Activated CD8-positive, alpha-beta memory T cell treated with anti-CD3 and anti-CD28 coated beads for 36 hours (primary cell): ENCODE data around the gene GALM. TPM values are rescaled to one million over a fixed set of nuclear protein-coding genes. Genes with fewer than 3 reads are reported as not detected.

Experiments used
- CTCF ChIA-PET: fragments of 350-600 bp; sonication (Branson Sonifier 250); formaldehyde crosslinking; loops from one replicate; lab custom pipeline; 2021; ENCODE audit warnings: antibody characterized with exemption; lab: Charles Lee
- POLR2A ChIA-PET: fragments of 350-600 bp; sonication (Branson Sonifier 250); formaldehyde crosslinking; loops from one replicate; lab custom pipeline; 2021; ENCODE audit warnings: antibody characterized with exemption; lab: Charles Lee
- total RNA-seq, 2 experiments: library from RNA; stranded (reverse); gene quantifications; one replicate each; pipeline ENCODE4 v1.2.3, GENCODE V29; 2021

Gene GALM
- total RNA-seq, 2 experiments from 2014 or later = 94.9 to 96.9 TPM

DNA sequence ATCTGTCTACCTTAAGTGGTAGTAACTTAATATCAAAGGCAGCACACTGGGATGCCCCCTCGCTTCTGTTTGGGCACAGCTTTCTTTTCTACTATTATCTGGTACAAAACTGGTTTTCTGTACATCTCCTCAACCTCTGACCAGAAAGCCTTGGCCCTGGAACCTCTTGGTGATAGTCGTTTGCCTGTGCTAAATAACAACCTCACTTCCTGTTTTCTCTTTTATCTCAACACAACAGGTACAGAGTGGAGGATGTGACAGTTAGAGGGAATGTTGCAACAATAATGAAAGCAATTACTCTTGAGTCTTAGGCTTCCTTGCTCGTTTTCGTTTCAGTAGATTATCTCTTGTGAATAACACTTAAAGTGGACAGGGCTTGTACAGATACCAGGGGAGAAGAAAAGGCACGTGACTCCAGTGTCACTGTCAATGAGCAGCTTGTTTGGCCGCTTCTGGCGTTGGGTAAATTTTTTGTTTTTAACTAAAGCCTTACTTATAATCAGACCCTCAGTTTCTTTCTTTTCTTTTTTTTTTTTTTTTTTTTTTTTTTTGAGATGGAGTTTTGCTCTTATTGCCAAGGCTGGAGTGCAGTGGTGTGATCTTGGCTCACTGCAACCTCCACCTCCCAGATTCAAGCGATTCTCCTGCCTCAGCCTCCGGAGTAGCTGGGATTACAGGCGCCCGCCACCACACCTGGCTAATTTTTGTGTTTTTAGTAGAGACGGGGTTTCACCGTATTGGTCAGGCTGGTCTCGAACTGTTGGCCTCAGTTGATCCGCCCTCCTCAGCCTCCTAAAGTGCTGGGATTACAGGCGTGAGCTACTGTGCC is 22.0 kb upstream of the GALM start:
- POLR2A ChIA-PET = interaction anchor here (0.7 to 1.0 kb wide), 2 partner anchors 10 to 98 kb away, joined by 3 to 14 read pairs; no protein-coding TSS in a partner anchor
- CTCF ChIA-PET = interaction anchor here (0.7 kb wide), 2 partner anchors 107 to 332 kb away, joined by 3 to 4 read pairs; no protein-coding TSS in a partner anchor

DNA sequence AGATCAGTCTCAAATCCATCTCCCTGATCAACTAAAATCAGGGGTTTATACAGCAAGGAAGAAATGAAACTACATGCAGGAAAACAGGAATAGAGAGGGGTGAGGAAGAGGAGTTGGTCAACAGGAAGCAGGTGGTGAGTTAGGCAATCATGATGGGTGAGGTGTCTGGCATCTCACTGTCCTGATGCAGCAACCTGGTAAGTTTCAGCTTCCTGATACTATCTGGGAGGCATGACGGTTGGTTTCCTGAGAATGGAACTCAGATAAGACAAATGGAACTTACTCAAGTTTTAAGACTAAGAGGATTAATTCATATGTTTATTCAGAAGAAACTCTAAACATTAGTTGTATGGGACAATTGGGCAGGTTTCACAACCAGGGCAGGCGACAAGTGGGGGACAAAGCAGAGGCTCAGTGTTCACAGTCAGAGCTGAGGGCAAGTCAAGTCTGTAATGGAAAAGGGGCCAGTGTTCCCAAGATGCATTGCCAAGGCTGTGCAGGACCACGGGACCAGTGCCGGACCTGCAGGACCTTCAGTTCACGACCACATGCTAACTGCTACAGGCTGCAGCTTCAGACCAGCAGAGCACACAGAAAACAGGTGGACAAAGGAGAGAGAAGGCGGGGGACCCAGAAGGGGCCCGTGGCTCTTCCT is 17.7 kb upstream of the GALM start:
- CTCF ChIA-PET = interaction anchor here (1.3 to 1.5 kb wide), 2 partner anchors 21 to 50 kb away, joined by 3 to 5 read pairs; no protein-coding TSS in a partner anchor
- POLR2A ChIA-PET = interaction anchor here (0.5 kb wide), 1 partner anchor 91 kb away, joined by 3 read pairs; no protein-coding TSS in a partner anchor

DNA sequence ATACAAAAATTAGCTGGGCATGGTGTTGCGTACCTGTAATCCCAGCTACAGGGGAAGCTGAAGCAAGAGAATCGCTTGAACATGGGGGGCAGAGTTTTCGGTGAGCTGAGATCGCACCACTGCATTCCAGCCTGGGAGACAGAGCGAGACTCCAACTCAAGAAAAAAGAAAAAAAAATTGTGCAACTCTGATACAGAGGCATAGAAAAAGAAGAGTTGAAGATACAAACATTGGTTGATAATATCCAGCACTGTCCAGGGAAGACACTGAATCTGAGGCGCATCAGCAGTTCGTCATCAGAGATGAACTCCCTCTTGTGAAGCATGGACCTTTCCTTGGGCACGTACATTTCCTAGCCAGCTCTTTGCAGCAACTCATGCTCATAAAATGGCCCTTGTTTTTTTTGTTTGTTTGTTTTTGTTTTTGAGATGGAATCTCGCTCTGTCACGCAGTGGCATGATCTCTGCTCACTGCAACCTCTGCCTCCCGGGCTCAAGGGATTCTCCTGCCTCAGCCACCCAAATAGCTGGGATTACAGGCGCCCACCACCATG is 16.7 kb upstream of the GALM start:
- ChIA-PET POLR2A (no interaction called here), CTCF (interaction anchor here (1.3 kb wide), 1 partner anchor 51 kb away, joined by 3 read pairs; no protein-coding TSS in a partner anchor)

DNA sequence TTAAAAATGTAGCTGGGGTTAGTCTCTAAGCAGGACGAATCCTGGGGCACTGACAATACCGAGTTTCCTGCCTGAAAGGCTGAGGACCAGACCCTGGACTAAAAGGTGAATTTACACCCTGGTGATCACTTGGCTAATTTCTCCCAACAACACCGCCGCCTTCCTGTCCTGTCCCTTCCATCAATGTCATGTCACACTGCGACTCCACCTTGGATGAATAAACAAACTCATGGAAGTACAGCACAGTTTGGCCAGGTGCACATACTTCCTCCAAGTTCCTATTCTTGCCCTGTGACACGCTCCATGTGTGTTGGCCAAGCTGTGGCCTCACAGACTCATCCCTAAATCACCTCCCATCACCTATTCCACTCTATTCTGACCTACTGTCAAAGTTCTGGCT is 15.9 kb upstream of the GALM start:
- ChIA-PET POLR2A (no interaction called here), CTCF (no interaction called here)

DNA sequence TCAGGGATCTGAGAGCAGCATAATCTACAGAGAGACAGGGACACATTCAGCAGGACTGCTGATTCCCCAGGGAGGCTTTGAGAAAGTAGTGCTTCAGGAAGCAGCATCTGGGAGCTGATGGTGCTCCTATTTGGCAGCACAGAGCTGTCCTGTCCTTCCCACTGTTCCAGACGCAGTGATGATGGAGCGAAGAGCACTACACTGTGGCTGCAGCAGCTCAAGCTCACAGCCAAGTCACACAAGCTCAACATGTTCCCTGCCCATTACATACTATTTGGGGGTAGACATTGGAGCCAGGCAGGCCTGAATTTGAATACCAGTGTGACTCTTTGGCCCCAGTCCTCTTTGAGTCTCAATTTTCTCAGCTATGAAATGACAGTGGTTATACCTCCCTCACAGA is 15.2 kb upstream of the GALM start:
- CTCF ChIA-PET = interaction anchor here (1.6 kb wide), 1 partner anchor 31 kb away, joined by 3 read pairs; no protein-coding TSS in a partner anchor
- POLR2A ChIA-PET = no interaction called here

DNA sequence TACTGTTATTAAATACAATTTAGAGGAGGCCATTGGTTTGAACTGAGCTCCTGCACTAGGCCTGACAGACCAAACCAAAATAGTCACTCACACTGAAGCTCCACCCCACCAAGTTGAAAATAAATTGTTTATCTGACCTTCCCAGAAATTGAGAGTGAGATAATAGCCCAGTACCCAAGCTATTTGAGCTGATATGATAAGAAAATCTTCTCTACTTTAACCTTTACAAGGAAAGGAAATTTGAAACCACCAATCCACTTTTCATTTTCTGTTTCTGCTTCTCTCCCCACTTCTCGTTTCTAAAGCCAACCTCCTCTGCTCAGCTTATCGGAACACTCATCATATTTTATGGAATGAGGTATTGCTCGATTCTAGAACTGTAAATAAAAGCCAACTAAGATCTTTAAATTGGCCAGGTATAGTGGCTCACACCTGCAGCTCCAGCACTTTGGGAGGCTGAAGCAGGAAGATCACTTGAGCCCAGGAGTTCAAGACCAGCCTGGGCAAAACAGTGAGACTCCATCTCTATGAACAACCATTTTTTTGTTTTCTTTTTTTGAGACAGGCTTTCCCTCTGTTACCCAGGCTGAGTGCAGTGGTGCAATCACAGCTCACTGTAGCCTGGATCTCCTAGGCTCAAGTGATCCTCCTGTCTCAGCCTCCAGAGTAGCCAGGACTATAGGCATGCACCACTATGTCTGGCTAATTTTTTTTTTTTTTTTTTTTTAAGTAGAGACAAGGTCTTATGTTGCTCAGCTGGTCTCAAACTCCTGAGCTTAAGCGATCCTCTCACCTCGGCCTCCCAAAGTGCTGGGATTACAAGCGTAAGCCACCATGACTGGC is 13.3 kb upstream of the GALM start:
- POLR2A ChIA-PET = interaction anchor here (0.6 to 2.9 kb wide), 10 partner anchors 11 to 136 kb away, joined by 3 to 55 read pairs (median 6); partner anchors contain the start of genes GALM, HNRNPLL and SRSF7

DNA sequence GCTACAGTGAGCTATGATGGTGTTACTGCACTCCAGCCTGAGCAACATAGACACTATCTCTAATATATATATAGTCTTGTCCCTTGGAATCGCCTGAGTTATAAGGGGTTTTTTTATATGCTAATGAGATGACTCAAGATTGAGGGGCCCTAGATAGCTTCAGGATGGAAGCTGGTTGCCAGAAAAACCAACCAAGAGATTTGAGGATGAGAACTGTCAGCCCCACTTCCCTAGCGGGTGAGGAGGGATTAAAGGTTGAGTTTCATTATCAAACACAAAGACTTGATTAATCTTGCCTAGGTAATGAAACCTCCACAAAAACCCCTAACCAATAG is 12.6 kb upstream of the GALM start:
- CTCF ChIA-PET = interaction anchor here (1.0 to 2.7 kb wide), 13 partner anchors 11 to 277 kb away, joined by 3 to 18 read pairs (median 5); partner anchors contain the start of genes GALM and HNRNPLL
- POLR2A ChIA-PET = interaction anchor here (0.6 to 2.9 kb wide), 13 partner anchors 9 to 98 kb away, joined by 3 to 55 read pairs (median 4); partner anchors contain the start of genes GALM, HNRNPLL and SRSF7

More for the DNA sequence above, 13.3 kb upstream of the GALM start:
- CTCF ChIA-PET = interaction anchor here (0.8 to 2.7 kb wide), 14 partner anchors 11 to 277 kb away, joined by 3 to 18 read pairs (median 4); partner anchors contain the start of genes GALM and HNRNPLL

DNA sequence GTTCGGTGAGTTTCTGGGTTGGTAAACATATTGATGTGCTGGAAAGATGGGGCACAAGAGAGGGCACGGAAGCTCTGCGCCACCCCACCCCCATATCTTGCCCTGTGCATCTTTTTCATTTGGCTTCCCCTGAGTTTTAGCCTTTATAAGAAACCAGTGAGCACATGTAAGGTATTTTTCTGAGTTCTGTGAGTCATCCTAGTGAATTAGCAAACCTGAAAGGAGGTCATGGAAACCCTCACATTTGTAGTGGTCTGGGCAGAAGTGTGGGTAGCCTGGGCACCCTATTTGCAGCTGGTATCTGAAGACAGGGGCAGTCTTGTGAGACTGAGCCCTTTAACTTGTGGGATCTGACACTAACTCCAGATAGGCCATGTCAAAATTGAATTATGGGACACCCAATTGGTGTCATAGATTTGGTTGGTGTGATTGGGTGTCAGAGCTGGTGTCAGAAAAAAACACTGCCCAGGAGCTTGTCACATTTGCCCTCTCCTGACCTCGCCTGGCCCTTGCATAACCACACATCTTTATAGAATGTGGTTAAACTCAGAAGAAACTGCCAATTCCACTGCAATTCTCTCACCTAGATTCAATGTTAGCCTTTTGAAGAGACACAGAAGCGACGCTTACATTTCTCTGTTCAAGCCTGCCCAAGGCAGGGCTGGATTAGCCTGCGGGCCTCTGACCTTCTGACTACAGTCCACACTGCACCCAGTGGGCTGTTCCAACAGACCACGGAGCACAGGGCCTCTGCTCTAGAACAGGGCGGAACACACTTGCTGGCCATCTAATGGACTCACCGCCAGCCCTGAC is 12.0 kb upstream of the GALM start:
- CTCF ChIA-PET = interaction anchor here (1.0 to 2.7 kb wide), 13 partner anchors 10 to 278 kb away, joined by 3 to 18 read pairs (median 5); partner anchors contain the start of genes GALM and HNRNPLL
- POLR2A ChIA-PET = interaction anchor here (0.6 to 2.9 kb wide), 13 partner anchors 10 to 97 kb away, joined by 3 to 55 read pairs (median 4); partner anchors contain the start of genes GALM, HNRNPLL and SRSF7

DNA sequence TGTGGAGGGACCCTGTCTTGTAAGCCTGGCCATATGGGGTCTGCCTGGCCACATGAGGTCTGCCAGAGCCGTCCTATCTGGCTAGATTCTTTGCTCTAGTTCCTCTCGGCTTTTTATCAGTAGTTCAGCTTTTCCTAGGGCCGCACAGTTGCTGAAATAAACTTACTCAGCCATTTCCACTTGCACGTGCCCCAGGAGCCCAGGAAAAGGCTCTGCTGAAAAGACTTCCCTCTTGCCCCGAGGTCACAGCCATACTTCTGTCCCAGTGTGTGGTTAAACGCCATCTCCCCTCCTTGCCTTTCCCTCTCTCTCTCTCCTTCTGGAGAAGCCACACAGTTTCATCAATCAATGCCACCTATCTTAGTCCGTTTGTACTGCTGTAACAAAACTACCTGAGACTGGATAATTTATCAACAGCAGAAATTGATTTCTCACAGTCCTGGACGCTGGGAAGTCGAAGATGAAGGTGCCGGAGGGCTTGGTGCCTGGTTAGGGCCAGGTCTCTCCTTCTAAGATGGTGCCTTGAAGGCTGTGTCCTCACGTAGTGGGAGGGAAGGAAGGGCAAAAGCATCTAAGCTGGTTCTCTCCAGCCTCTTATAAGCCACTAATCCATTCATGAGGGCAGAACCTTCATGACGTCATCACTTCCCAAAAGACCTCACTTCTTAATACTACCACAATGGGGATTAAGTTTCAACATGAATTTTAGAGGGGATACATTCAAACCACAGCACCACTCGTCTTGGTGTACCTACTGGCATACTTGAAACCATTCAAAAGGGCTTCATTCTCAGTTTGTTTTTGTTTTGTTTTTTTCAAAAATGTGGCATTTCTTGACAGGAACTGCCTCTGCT is 11.2 kb upstream of the GALM start:
- ChIA-PET CTCF (interaction anchor here (0.9 to 1.6 kb wide), 6 partner anchors 9 to 44 kb away, joined by 3 to 13 read pairs (median 4); partner anchors contain the start of gene GALM), POLR2A (interaction anchor here (0.5 to 2.9 kb wide), 4 partner anchors 12 to 52 kb away, joined by 3 to 55 read pairs (median 17); partner anchors contain the start of genes GALM and HNRNPLL)

DNA sequence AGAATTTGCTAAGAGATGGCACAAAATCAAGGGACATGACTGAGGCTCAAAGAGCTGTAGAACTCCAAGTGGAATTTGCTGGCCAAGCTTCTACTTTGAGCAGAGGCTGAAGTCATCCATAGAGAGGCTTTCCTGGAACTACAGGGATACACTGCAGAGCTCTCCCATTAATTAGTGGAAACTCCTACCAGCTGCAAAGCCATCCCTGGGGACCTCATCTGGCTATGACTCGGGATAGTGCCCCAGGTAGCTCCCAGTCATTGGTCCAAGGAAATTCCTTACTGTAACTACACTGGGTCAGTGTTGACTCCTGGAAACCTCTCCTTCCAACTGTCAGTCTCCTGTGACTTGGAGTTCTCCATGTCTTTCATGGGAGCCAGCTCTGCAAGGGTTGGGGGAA is 10.5 kb upstream of the GALM start:
- ChIA-PET CTCF (interaction anchor here (0.9 to 1.1 kb wide), 3 partner anchors 8 to 12 kb away, joined by 3 to 4 read pairs (median 3); partner anchors contain the start of gene GALM), POLR2A (interaction anchor here (0.5 to 1.1 kb wide), 4 partner anchors 11 to 96 kb away, joined by 3 to 5 read pairs (median 4); partner anchors contain the start of genes GALM and SRSF7)

DNA sequence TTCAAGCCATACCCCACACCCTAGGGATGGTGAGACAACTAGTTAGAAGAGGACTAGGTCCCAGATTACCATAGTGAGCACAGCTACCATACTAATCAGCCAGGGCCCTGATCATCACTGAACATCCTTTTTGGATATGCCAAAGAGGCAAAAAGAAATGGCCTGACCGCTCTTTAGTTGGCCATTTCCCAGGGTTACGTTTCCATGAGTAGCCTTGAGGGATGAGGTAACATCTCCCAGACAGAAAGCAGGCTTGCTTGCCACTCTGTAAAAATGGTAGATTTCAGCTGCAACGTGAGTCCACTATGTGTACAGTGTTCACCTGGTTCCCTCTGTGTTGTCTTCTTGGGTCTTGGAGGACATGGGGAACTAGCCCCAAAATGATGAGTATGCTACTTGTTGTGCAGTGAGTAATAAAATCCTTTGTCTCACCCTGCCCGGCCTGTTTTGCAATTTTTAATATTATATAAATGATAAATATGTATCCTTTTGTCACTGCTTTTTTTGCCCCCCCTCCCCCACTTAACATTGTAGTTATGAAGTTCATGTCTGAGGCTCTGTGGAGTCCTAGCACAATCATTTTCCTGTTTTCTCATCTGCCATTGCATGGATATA is 8.9 kb upstream of the GALM start:
- POLR2A ChIA-PET = interaction anchor here (0.6 kb wide), 1 partner anchor 55 kb away, joined by 3 read pairs; no protein-coding TSS in a partner anchor
- CTCF ChIA-PET = interaction anchor here (0.7 to 1.4 kb wide), 3 partner anchors 10 to 62 kb away, joined by 4 to 7 read pairs (median 5); no protein-coding TSS in a partner anchor

DNA sequence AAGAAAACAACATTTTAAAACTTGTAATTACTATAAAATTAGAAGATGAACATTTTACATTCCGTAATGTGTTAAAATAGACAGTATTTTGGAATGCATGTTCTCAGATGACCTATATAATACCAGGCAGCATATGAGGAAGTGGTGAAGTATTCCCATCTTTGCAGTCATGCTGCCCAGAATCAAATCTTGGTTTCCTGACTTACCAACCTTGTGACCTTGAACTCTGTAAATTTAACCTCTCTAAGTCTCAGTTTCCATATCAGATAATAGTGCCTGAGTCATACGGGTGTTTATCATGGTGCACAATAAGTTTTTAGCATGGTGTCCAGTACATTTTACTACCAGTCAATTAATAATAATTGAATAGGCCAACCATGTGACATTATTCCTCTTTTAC is 7.3 kb upstream of the GALM start:
- CTCF ChIA-PET = interaction anchor here (1.2 to 1.4 kb wide), 2 partner anchors 64 to 77 kb away, joined by 3 to 7 read pairs; no protein-coding TSS in a partner anchor
- POLR2A ChIA-PET = interaction anchor here (0.8 kb wide), 1 partner anchor 9 kb away, joined by 3 read pairs; no protein-coding TSS in a partner anchor

DNA sequence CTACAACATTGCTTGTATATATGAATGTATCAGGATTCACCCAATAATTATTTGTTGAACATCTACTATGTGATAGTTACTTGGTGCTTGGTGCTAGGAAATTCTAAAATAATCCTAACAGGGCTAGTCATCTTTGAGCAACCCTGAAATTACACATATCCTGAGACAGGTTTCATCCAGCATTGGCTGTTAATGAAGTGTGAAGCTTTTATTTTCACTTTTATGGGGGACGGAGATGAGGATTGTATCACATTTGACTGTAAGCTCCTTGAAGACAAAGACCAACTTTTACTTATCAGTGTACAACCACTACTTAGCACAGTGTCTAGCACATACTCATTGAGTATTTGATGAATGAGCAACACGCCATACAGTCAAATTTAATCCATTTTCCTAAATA is 6.8 kb upstream of the GALM start:
- POLR2A ChIA-PET = interaction anchor here (0.8 kb wide), 1 partner anchor 8 kb away, joined by 3 read pairs; no protein-coding TSS in a partner anchor
- CTCF ChIA-PET = interaction anchor here (0.6 kb wide), 1 partner anchor 47 kb away, joined by 3 read pairs; no protein-coding TSS in a partner anchor

DNA sequence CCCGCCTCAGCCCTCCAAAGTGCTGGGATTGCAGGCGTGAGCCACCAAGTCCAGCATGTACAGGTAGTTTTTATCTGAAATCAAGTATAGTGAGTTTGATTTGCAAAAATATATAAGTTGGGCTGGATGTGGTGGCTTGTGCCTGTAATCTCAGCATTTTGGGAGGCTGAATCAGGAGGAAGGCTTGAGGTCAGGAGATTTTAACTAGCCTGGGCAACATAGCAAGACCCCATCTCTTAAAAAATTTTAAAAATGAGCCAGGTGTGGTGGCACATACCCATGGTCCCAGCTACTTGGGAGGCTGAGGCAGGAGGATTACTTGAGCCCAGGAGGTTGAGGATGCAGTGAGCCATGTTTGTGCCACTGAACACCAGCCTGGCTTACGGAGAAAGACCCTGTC is 5.6 kb upstream of the GALM start:
- POLR2A ChIA-PET = no interaction called here

DNA sequence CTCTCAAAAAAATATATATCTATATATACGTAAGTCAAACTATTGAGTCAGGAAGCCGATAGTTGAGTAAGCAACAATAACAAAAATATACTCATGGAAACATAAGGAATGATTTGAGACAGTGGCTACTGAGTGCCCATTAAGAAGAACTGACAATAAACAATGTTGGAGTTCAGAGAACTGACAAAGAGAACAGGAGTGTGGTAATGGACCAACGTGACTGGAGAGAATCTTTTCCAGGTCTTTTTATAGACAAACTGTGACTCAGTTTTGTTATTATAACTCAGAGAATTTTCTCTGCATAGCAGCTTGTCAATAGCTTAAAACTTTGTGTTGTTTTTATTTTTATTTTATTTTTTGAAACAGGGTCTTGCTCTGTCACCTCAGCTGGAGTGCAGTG is 4.6 kb upstream of the GALM start:
- CTCF ChIA-PET = no interaction called here

More for the DNA sequence above, 5.6 kb upstream of the GALM start:
- CTCF ChIA-PET = no interaction called here

More for the DNA sequence above, 4.6 kb upstream of the GALM start:
- POLR2A ChIA-PET = no interaction called here
